Renal cortical epithelial cell (primary cell): ENCODE measurements around the gene KCNMA1. TPM values are rescaled to one million over a fixed set of nuclear protein-coding genes. Genes with fewer than 3 reads are reported as not detected.

ENCODE experiments used
- DNase-seq: peaks from one replicate; pipeline ENCODE4 v3.0.0-alpha.2; 2011; ENCODE audit warnings: low read depth
- total RNA-seq: library from RNA; depleted of rRNA; stranded (reverse); fragments of >200 nt; gene quantifications from 2 replicates; pipeline ENCODE4 v1.2.3, GENCODE V29; 2014

The KCNMA1 gene
- total RNA-seq, 1 donor from 2014 or later: 12.9 TPM

- no peak for DNase-seq
These were observed 770.6 kb downstream of the KCNMA1 start for GRCh38 chr10:76866841-76867586.

- DNase-seq: no peak
These were observed 772.7 kb downstream of the KCNMA1 start for GRCh38 chr10:76864922-76865321.

- DNase-seq: no peak
These were observed 778.9 kb downstream of the KCNMA1 start for GRCh38 chr10:76858721-76859120.

GRCh38 chr10:76840802-76841201, 796.8 kb downstream of the KCNMA1 start:
- no peak for DNase-seq

GRCh38 chr10:76839276-76839675, 798.3 kb downstream of the KCNMA1 start:
- DNase-seq: no peak

GRCh38 chr10:76830218-76830617, 807.4 kb downstream of the KCNMA1 start:
- no peak for DNase-seq

- no peak for DNase-seq
These were observed 807.9 kb downstream of the KCNMA1 start for GRCh38 chr10:76829724-76830123.
